HEK293 (cell line): ENCODE results near the gene PTPRK.

Experiments used
- CTCF ChIA-PET: fragments of 350-600 bp; formaldehyde crosslinking; extraction: SDS; loops from one replicate; lab custom pipeline; 2021; ENCODE audit warnings: antibody characterized with exemption; lab: Yijun Ruan, JAX
- POLR2A ChIA-PET: fragments of 300-600 bp; formaldehyde crosslinking; extraction: SDS; loops from one replicate; lab custom pipeline; 2020; ENCODE audit warnings: antibody characterized with exemption, inconsistent platforms; lab: Yijun Ruan, JAX
- H3K27ac ChIP-seq: fragments of 200-500 bp; sonication (Bioruptor generic); 2 replicates; pipeline ENCODE4 v1.5.1; 2014; ENCODE audit warnings: low read depth, low read length, control low read depth, inconsistent platforms; ENCODE audit errors: extremely low read depth
- H3K36me3 ChIP-seq, 2 experiments: fragments of 200-500 bp in 1 of 2; sonication (Bioruptor generic) in 1 of 2; 1 replicate in 1 of 2; 2 replicates in 1 of 2; pipeline ENCODE4 v1.5.1; 2014 to 2017; ENCODE audit warnings: inconsistent platforms in 2 of 2, low read length in 2 of 2; ENCODE audit not compliant: control insufficient read depth in 2 of 2, insufficient read depth in 1 of 2
- H3K4me1 ChIP-seq: fragments of 200-500 bp; sonication (Bioruptor generic); 2 replicates; pipeline ENCODE4 v1.5.1; 2014; ENCODE audit warnings: mild to moderate bottlenecking, low read length, inconsistent platforms; ENCODE audit not compliant: control insufficient read depth, insufficient read depth
- H3K4me3 ChIP-seq: 2 replicates; pipeline ENCODE4 v1.5.1; 2011; ENCODE audit warnings: low read depth, mild to moderate bottlenecking, control low read depth, low read length, moderate library complexity
- H3K9me3 ChIP-seq: fragments of 200-500 bp; sonication (Bioruptor generic); 2 replicates; pipeline ENCODE4 v1.5.1; 2014; ENCODE audit warnings: low read depth, low read length, inconsistent platforms; ENCODE audit not compliant: control insufficient read depth, insufficient read depth
- ATF2 ChIP-seq: fragments of 450-650 bp; formaldehyde crosslinking; IDR thresholded peaks from 2 replicates; pipeline ENCODE4 v1.5.1; 2016; ENCODE audit warnings: missing biosample characterization, missing genetic modification characterization, low read depth
- BCL11B ChIP-seq: fragments of 450-650 bp; formaldehyde crosslinking; IDR thresholded peaks from 2 replicates; pipeline ENCODE4 v1.5.1; 2016; ENCODE audit warnings: low read depth, missing biosample characterization, missing genetic modification characterization
- EGR2 ChIP-seq: fragments of 450-650 bp; formaldehyde crosslinking; IDR thresholded peaks from 2 replicates; pipeline ENCODE4 v1.5.1; 2016; ENCODE audit warnings: low read depth, missing biosample characterization, missing genetic modification characterization
- KLF1 ChIP-seq: fragments of 450-650 bp; formaldehyde crosslinking; IDR thresholded peaks from 2 replicates; pipeline ENCODE4 v1.5.1; 2016; ENCODE audit warnings: missing biosample characterization, missing genetic modification characterization
- KLF9 ChIP-seq: fragments of 450-650 bp; formaldehyde crosslinking; IDR thresholded peaks from 2 replicates; pipeline ENCODE4 v1.5.1; 2016; ENCODE audit warnings: missing biosample characterization, missing genetic modification characterization, low read depth
- OSR2 ChIP-seq: fragments of 450-650 bp; formaldehyde crosslinking; IDR thresholded peaks from 2 replicates; pipeline ENCODE4 v1.5.1; 2016; ENCODE audit warnings: missing biosample characterization, missing genetic modification characterization
- OVOL3 ChIP-seq: fragments of 450-650 bp; formaldehyde crosslinking; IDR thresholded peaks from 2 replicates; pipeline ENCODE4 v1.5.1; 2016; ENCODE audit warnings: missing biosample characterization, missing genetic modification characterization
- SALL2 ChIP-seq: fragments of 450-650 bp; formaldehyde crosslinking; IDR thresholded peaks from 2 replicates; pipeline ENCODE4 v1.5.0; 2017; ENCODE audit warnings: missing biosample characterization, mild to moderate bottlenecking, missing genetic modification characterization, borderline replicate concordance
- ZBTB44 ChIP-seq: fragments of 450-650 bp; IDR thresholded peaks from 2 replicates; pipeline ENCODE4 v1.5.1; 2018; ENCODE audit warnings: missing biosample characterization, mild to moderate bottlenecking, missing genetic modification characterization
- ZBTB48 ChIP-seq: fragments of 450-650 bp; formaldehyde crosslinking; IDR thresholded peaks from 2 replicates; pipeline ENCODE4 v1.5.1; 2016; ENCODE audit warnings: missing biosample characterization, missing genetic modification characterization
- ZFP3 ChIP-seq: fragments of 450-650 bp; formaldehyde crosslinking; IDR thresholded peaks from 2 replicates; pipeline ENCODE4 v1.5.1; 2016; ENCODE audit warnings: low read depth, missing biosample characterization, missing genetic modification characterization
- ZNF10 ChIP-seq: fragments of 450-650 bp; formaldehyde crosslinking; IDR thresholded peaks from 2 replicates; pipeline ENCODE4 v1.5.1; 2017; ENCODE audit warnings: missing biosample characterization, missing genetic modification characterization
- ZNF112 ChIP-seq: fragments of 450-650 bp; formaldehyde crosslinking; IDR thresholded peaks from 2 replicates; pipeline ENCODE4 v1.5.0; 2017; ENCODE audit warnings: missing biosample characterization, missing genetic modification characterization
- ZNF184 ChIP-seq: fragments of 450-650 bp; IDR thresholded peaks from 2 replicates; pipeline ENCODE4 v1.5.1; 2018; ENCODE audit warnings: missing biosample characterization, mild to moderate bottlenecking, missing genetic modification characterization
- ZNF223 ChIP-seq: fragments of 450-650 bp; formaldehyde crosslinking; IDR thresholded peaks from 2 replicates; pipeline ENCODE4 v1.5.1; 2016; ENCODE audit warnings: missing biosample characterization, missing genetic modification characterization
- ZNF23 ChIP-seq: fragments of 450-650 bp; formaldehyde crosslinking; IDR thresholded peaks from 2 replicates; pipeline ENCODE4 v1.5.1; 2016; ENCODE audit warnings: missing biosample characterization, missing genetic modification characterization, borderline replicate concordance
- ZNF280C ChIP-seq: fragments of 450-650 bp; formaldehyde crosslinking; IDR thresholded peaks from 2 replicates; pipeline ENCODE4 v1.5.1; 2016; ENCODE audit warnings: missing biosample characterization, missing genetic modification characterization
- ZNF280D ChIP-seq: fragments of 450-650 bp; formaldehyde crosslinking; IDR thresholded peaks from 2 replicates; pipeline ENCODE4 v1.5.1; 2016; ENCODE audit warnings: missing biosample characterization, missing genetic modification characterization
- ZNF292 ChIP-seq: fragments of 450-650 bp; formaldehyde crosslinking; IDR thresholded peaks from 2 replicates; pipeline ENCODE4 v1.5.1; 2016; ENCODE audit warnings: low read depth, missing biosample characterization, missing genetic modification characterization, borderline replicate concordance
- ZNF302 ChIP-seq: fragments of 450-650 bp; formaldehyde crosslinking; IDR thresholded peaks from 2 replicates; pipeline ENCODE4 v1.5.1; 2016; ENCODE audit warnings: missing biosample characterization, missing genetic modification characterization, low read depth
- ZNF335 ChIP-seq: fragments of 450-650 bp; formaldehyde crosslinking; conservative IDR thresholded peaks from 2 replicates; pipeline ENCODE4 v1.5.1; 2016; ENCODE audit warnings: missing biosample characterization, missing genetic modification characterization
- ZNF341 ChIP-seq: fragments of 450-650 bp; formaldehyde crosslinking; IDR thresholded peaks from 2 replicates; pipeline ENCODE4; 2016; ENCODE audit warnings: low read depth, missing biosample characterization, missing genetic modification characterization
- ZNF433 ChIP-seq: fragments of 450-650 bp; formaldehyde crosslinking; IDR thresholded peaks from 2 replicates; pipeline ENCODE4 v1.5.1; 2016; ENCODE audit warnings: missing biosample characterization, missing genetic modification characterization, low read depth
- ZNF510 ChIP-seq: fragments of 450-650 bp; formaldehyde crosslinking; IDR thresholded peaks from 2 replicates; pipeline ENCODE4 v1.5.1; 2018; ENCODE audit warnings: mild to moderate bottlenecking, missing genetic modification characterization, missing biosample characterization; ENCODE audit not compliant: insufficient replicate concordance
- ZNF521 ChIP-seq: fragments of 450-650 bp; formaldehyde crosslinking; IDR thresholded peaks from 2 replicates; pipeline ENCODE4 v1.5.1; 2017; ENCODE audit warnings: missing biosample characterization, mild to moderate bottlenecking, missing genetic modification characterization
- ZNF544 ChIP-seq: fragments of 450-650 bp; formaldehyde crosslinking; IDR thresholded peaks from 2 replicates; pipeline ENCODE4 v1.5.0; 2017; ENCODE audit warnings: missing biosample characterization, missing genetic modification characterization
- ZNF555 ChIP-seq: fragments of 450-650 bp; formaldehyde crosslinking; conservative IDR thresholded peaks from 2 replicates; pipeline ENCODE4 v1.5.1; 2017; ENCODE audit warnings: missing biosample characterization, mild to moderate bottlenecking, missing genetic modification characterization, inconsistent platforms
- ZNF596 ChIP-seq: fragments of 450-650 bp; IDR thresholded peaks from 2 replicates; pipeline ENCODE4 v1.5.0; 2018; ENCODE audit warnings: missing biosample characterization, mild to moderate bottlenecking, missing genetic modification characterization, moderate library complexity
- ZNF621 ChIP-seq: fragments of 450-650 bp; formaldehyde crosslinking; IDR thresholded peaks from 2 replicates; pipeline ENCODE4 v1.5.1; 2017; ENCODE audit warnings: missing biosample characterization, missing genetic modification characterization
- ZNF677 ChIP-seq: fragments of 450-650 bp; IDR thresholded peaks from 2 replicates; pipeline ENCODE4 v1.5.0; 2018; ENCODE audit warnings: missing biosample characterization, mild to moderate bottlenecking, missing genetic modification characterization, moderate library complexity
- ZNF777 ChIP-seq: fragments of 450-650 bp; formaldehyde crosslinking; IDR thresholded peaks from 2 replicates; pipeline ENCODE4 v1.5.1; 2017; ENCODE audit warnings: missing biosample characterization, missing genetic modification characterization, borderline replicate concordance
- ZNF791 ChIP-seq: fragments of 450-650 bp; formaldehyde crosslinking; IDR thresholded peaks from 2 replicates; pipeline ENCODE4 v1.5.1; 2016; ENCODE audit warnings: missing biosample characterization, missing genetic modification characterization
- ZSCAN23 ChIP-seq: fragments of 450-650 bp; formaldehyde crosslinking; IDR thresholded peaks from 2 replicates; pipeline ENCODE4 v1.5.1; 2016; ENCODE audit warnings: missing biosample characterization, missing genetic modification characterization

PTPRK gene

GRCh38 chr6:128367437-128367836 is 153.0 kb downstream of the PTPRK start:
- Histone ChIP-seq H3K27ac (no peak overlapping the region), H3K9me3 (no peaks in the 10 kb centered on the region), H3K4me3 (no peak overlapping the region), H3K36me3 (no peaks in the 10 kb centered on the region), H3K4me1 (peaks cover 40% of the 10 kb centered on the region)
- POLR2A ChIA-PET, result no interaction called here
- CTCF ChIA-PET, result no interaction called here
- TF ChIP-seq SALL2 (tag by site-specific recombination), result no peak
- no peak for TF ChIP-seq ZNF677 (tag by site-specific recombination)
- no peak for TF ChIP-seq ZNF341
- no peak for TF ChIP-seq EGR2 (tag by site-specific recombination)
- no peak for TF ChIP-seq ZNF510 (tag by site-specific recombination)
- no peak for TF ChIP-seq OSR2 (tag by site-specific recombination)
- no peak for TF ChIP-seq ZNF555 (tag by site-specific recombination)
- TF ChIP-seq ZNF335 (tag by site-specific recombination), result no peak
- no peak for TF ChIP-seq ZNF112
- TF ChIP-seq ZBTB44 (tag by site-specific recombination), result peak; percentile 65; the same call in 1 of the 2 replicates
- no peak for TF ChIP-seq ZNF521 (tag by site-specific recombination)
- TF ChIP-seq ZNF280C (tag by site-specific recombination), result no peak
- no peak for TF ChIP-seq ZNF544 (tag by site-specific recombination)
- TF ChIP-seq ZNF777 (tag by site-specific recombination), result no peak
- no peak for TF ChIP-seq ZNF223 (tag by site-specific recombination)
- no peak for TF ChIP-seq ZNF280D
- peak; percentile 70 for TF ChIP-seq ZNF184
- TF ChIP-seq ATF2 (tag by site-specific recombination), result no peak
- TF ChIP-seq ZSCAN23, result no peak
- no peak for TF ChIP-seq ZNF433 (tag by site-specific recombination)
- TF ChIP-seq ZNF10 (tag by site-specific recombination), result no peak
- TF ChIP-seq ZNF302 (tag by site-specific recombination), result no peak
- no peak for TF ChIP-seq ZNF596 (tag by site-specific recombination)
- TF ChIP-seq KLF1 (tag by site-specific recombination), result no peak
- no peak for TF ChIP-seq KLF9
- TF ChIP-seq ZNF292 (tag by site-specific recombination), result no peak
- TF ChIP-seq ZFP3 (tag by site-specific recombination), result no peak
- no peak for TF ChIP-seq ZNF621 (tag by site-specific recombination)
- TF ChIP-seq BCL11B, result no peak
- TF ChIP-seq OVOL3 (tag by site-specific recombination), result no peak
- TF ChIP-seq ZNF791 (tag by site-specific recombination), result no peak
- no peak for TF ChIP-seq ZBTB48 (tag by site-specific recombination)
- TF ChIP-seq ZNF23 (tag by site-specific recombination), result no peak
